Forelimb muscle (tissue), 1 donor: ENCODE results near the gene PPP1R36. TPM values are rescaled to one million over a fixed set of nuclear protein-coding genes. Genes with fewer than 3 reads are reported as not detected.
"Not testable (repeated sequence)": the region's sequence is repeated elsewhere in the genome, so short reads cannot be mapped to it uniquely, and the experiment has no call there.

Experiments
- DNase-seq: peaks from one replicate; pipeline ENCODE4 v3.0.0-alpha.2; 2013; ENCODE audit warnings: low read depth
- polyA plus RNA-seq: library from polyadenylated mRNA; unstranded; fragments of 120-200 nt; gene quantifications from one replicate; pipeline ENCODE4 v1.2.1, GENCODE V29; 2013; ENCODE audit not compliant: insufficient read length

PPP1R36 gene
- polyA plus RNA-seq, 1 donor: 0.40 TPM

- no peak for DNase-seq
Measured at GRCh38 chr14:64612021-64612380, 62.2 kb downstream of the PPP1R36 start.

- DNase-seq: no peak
Measured at GRCh38 chr14:64612971-64613666, 63.4 kb downstream of the PPP1R36 start.

GRCh38 chr14:64614166-64614565 is 64.4 kb downstream of the PPP1R36 start:
- DNase-seq: no peak

GRCh38 chr14:64614805-64615391 is 65.1 kb downstream of the PPP1R36 start:
- DNase-seq: no peak

- not testable (repeated sequence) for DNase-seq
Measured at GRCh38 chr14:64617872-64618408, 68.2 kb downstream of the PPP1R36 start.

GRCh38 chr14:64620910-64621309 is 71.1 kb downstream of the PPP1R36 start:
- no peak for DNase-seq

- no peak for DNase-seq
Measured at GRCh38 chr14:64623554-64624165, 73.9 kb downstream of the PPP1R36 start.

GRCh38 chr14:64625386-64626232 is 75.8 kb downstream of the PPP1R36 start:
- no peak for DNase-seq

- no peak for DNase-seq
Measured at GRCh38 chr14:64628940-64629408, 79.2 kb downstream of the PPP1R36 start.

- DNase-seq: no peak
Measured at GRCh38 chr14:64630778-64631177, 81.0 kb downstream of the PPP1R36 start.

- DNase-seq: not testable (repeated sequence)
Measured at GRCh38 chr14:64631222-64631621, 81.5 kb downstream of the PPP1R36 start.

- no peak for DNase-seq
Measured at GRCh38 chr14:64632056-64632455, 82.3 kb downstream of the PPP1R36 start.

GRCh38 chr14:64634558-64634957 is 84.8 kb downstream of the PPP1R36 start:
- no peak for DNase-seq

- DNase-seq: peak; percentile 32
Measured at GRCh38 chr14:64636208-64636979, 86.6 kb downstream of the PPP1R36 start.

GRCh38 chr14:64636980-64637429 is 87.2 kb downstream of the PPP1R36 start:
- no peak for DNase-seq

GRCh38 chr14:64637735-64638473 is 88.1 kb downstream of the PPP1R36 start:
- no peak for DNase-seq

GRCh38 chr14:64638625-64639024 is 88.9 kb downstream of the PPP1R36 start:
- no peak for DNase-seq
